Stimulated activated CD4-positive, alpha-beta T cell treated with anti-CD3 and anti-CD28 coated beads, Interleukin-4, amount 100 ng/mL, for 1 hour (primary cell): ENCODE data around the gene ASTN1.
"Not testable (repeated sequence)": the region's sequence is repeated elsewhere in the genome, so short reads cannot be mapped to it uniquely, and the experiment has no call there.

ENCODE experiments used
- DNase-seq: peaks from one replicate; pipeline ENCODE4 v3.0.0-alpha.2; 2020

ASTN1 gene

DNA sequence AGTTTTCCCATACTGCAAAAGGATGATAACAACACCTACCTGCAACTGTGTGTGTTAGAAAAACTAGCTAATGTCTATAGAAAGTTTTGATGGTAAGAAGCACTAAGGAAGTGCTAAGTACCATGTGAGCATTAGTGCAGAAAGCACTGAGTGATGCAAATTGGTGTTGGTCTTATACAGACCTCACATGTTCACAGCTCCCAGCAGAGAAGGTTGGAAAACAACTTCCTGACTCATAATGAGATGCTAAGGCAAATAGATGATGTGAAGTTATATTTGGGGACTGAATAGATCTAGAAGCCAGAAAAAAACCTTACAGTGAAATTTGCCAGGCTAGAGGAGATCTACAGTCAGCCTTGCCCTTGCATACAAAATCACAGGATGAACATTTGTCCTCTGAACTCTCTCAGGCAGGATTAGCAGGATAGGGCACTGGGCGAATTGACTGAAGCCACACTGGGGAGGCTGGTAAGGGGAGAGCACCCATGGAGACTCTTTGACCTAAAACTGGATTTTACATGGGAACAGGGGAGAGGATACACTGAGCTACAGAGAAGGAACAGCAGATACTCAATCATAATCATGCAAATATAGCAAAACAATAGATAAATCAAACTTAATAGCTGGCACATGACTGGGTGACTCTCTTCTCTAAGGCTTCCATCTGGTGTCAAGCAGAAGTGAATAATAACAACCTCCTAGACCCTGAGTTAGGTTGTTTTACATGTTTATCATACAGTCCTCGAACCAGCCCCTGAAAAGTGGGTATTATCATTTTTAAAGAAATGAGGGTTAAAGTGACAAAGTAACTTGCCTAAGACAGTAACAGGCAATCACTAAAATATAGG is 61.3 kb downstream of the ASTN1 start:
- no peak for DNase-seq

- DNase-seq = no peak
Observed at GRCh38 chr1:177092001-177092400, 72.5 kb downstream of the ASTN1 start.

DNA sequence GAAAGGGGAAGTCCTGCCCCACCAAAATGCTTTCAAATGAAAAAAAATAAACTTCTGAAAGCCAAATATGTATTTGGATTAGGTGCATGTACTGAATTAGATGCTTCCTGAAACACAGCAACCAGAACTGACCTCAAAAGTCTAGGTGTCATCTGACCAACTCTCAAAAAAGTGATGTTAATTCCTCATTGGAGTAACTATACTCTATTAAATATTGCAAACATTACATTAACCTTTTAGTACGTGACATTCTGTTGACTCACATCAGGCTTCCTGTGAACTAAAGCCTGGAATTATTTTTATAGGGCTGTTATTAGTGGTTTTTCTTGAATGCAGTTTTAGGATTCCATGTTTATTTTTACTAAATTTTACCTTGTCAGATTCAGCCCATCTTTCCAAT is 73.5 kb downstream of the ASTN1 start:
- no peak for DNase-seq

- no peak for DNase-seq
Observed at GRCh38 chr1:177088966-177089365, 75.5 kb downstream of the ASTN1 start.

GRCh38 chr1:177082855-177083693 is 81.4 kb downstream of the ASTN1 start:
- DNase-seq = no peak

DNA sequence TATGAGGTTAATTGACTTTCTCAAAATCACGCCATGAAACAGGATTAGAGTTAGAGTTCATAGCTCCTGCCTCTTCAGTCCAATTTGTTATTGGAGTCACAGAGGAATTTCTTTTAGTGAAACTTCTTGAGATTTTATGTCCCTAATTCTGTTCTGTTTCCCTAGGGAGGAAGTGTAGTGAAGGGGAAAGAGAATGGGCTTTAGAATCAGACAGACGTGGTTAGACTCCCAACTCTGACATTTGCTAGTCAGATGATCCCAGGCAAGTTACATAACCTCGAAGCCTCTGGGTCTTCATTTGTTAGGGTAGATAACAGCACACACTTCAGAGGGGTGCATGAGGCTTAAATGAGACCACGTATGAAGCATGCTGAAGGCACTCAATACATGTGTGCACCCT is 83.9 kb downstream of the ASTN1 start:
- DNase-seq = no peak

DNA sequence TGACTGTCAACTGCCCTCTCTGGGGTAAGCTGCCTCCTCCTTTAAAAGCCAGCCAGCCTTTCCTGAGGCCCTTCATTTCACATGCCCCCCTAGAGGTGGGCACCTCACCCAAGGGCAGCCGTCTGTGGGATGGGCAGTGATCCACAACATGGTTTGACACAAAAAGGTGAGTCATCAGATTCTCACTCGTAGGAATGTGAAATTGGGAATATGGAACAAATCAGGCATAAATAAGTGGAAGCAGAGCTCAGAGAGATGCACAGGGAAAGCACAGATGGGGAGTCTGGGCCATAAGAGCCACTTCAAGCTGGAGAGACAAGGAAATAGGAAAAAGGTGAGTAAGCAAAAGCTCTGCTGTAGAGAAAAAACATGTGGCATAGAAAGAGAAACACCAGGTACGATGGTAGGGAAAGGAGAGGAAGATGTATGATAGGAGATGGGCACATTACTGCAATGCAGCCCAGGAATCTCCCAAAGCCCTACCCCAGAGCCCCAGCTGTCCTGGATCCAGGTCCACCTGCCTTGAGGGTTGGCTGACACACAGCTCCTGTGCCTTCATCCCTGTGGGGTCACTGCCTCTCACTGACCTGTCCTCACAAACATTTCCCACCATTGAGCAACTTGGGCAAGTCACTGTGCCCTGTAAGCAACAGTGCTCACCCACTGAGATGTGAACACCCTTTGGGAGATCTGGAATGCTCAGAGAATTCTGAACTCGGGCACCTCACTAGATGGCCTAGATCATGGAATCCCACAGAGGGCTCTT is 86.6 kb downstream of the ASTN1 start:
- DNase-seq = no peak

- no peak for DNase-seq
Observed at GRCh38 chr1:177077006-177077405, 87.5 kb downstream of the ASTN1 start.

GRCh38 chr1:177074811-177075210 is 89.7 kb downstream of the ASTN1 start:
- not testable (repeated sequence) for DNase-seq

GRCh38 chr1:177069490-177069889 is 95.0 kb downstream of the ASTN1 start:
- no peak for DNase-seq

GRCh38 chr1:177067752-177068410 is 96.6 kb downstream of the ASTN1 start:
- no peak for DNase-seq

- no peak for DNase-seq
Observed at GRCh38 chr1:177065430-177065829, 99.1 kb downstream of the ASTN1 start.

DNA sequence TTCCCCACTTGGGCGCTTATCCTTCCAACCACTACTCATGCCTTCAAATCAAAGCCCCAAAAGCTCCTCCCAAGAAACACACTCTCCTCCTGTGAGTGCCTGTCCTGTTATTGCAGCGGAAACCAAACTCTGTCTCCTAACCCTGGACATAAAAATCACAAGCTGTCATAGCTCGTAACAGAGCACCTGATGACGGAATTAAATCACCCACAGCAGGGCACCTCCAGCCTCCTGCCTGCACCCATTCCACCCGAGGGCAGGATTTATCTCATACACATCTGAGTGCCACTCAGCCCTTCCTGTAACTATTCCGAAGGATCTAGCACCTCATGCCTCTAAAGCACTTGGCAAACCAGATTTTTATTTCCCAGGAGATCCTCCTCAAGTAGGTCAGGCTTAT is 100.9 kb downstream of the ASTN1 start:
- no peak for DNase-seq

- DNase-seq = no peak
Observed at GRCh38 chr1:177054542-177054941, 110.0 kb downstream of the ASTN1 start.

DNA sequence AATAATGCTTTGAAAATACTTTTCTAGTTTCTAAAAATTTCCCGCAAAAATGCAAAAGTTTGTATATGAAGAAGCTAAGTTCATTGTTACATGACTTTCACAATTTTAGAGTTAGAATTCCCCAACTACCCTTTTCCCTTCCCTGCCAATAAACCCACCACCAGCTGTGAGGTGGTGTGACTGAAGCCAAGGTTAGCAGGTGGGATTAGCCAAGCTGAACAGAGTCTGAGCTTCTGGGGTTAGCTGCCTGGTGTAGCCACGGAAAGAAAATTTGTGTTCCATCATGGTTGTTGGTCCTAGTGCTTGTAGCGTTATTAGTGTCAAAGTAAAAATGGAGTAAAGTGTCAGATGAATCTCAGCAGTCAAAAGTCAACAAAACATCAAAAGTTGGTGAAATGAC is 110.9 kb downstream of the ASTN1 start:
- DNase-seq = no peak

DNA sequence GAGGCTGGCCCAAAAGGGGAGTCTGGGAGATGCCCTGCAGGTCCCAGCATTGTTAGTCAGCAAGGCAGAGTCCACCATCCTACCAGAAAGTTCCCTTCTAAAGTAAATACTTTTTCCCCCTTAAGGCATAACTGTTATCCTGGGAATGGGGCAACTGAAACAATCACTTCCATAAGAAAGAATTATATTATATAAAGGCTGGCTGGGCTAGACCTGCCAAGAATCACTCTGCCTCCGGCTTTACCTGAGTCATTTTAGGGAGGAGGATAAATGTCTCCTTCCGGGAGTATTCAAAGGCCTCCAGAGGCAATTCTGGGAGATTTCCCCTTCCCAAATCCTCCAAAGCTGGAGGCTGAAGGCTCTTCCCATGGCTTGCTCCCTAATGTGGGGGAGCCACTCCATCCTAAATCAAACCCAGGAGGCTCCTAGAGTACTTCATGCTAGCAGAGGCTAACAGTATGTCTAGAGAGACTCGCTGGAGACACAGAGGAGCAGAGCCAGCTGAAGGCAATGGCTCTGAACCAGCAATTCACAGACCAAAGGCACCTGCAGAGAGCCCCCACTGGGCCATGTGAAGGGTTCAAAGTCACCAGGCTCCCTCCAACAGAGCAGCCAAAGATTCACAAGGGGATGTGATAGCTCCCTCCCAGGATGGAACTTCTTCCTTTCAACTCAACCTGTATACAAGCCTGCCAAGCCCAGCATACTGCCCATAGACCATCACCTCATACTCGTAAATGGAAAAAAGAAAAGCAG is 116.0 kb downstream of the ASTN1 start:
- DNase-seq = no peak

- no peak for DNase-seq
Observed at GRCh38 chr1:177045151-177045550, 119.4 kb downstream of the ASTN1 start.

DNA sequence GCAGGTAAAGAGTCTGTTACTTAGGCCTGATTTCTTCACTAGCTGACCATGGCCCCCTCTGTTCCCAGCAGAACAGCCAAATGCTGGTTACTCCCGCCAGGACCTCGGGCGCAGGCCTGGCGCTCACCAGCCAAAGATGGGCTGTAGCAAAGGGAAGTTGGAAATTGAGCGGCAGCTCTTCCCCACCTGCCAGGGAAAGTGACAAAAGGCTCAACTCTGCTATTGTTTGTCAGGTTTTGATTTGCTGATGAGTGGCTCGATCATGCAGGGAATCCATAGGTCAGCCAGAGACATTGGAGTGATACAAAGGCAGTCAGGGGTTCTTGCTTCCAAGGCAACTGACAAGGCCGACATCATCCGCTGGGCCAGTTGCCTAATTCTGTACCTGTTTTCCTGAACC is 120.1 kb downstream of the ASTN1 start:
- no peak for DNase-seq

DNA sequence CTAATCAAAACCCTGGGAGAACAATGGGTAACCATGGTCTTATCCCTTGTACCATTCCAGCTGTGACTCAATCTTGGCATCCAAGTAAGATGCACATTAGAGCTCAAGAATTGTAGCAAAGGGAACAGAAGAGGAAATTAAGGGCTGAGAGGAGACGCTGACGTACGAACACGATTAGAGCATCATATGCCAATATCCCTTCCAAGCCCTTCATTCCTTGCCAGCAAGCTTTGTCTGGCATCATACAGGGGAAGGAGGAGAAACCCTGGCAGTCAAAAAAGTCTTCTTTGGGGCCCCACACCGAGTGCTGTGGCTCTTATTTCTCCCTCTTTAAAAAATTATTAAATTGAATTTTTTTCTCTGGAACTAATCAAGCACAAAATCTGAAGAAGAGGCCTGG is 120.9 kb downstream of the ASTN1 start:
- no peak for DNase-seq

DNA sequence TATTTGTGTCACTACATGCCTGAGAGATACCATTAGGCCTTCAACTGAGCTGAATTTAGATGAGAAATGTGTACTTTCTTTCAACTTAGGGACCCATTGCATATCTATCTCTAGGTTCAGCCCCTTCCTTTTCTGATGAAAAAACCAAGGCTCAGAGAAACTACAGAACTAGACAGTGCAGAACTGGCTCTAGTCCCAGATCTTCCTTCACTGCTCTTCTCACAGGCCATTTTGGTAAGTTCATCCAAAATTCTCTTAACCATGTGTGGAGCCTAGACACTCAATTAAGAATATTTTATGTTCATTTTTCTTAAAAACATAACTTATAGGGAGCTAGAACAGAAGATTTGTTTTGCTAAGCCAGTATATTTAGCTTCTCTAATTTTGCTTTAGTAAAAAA is 128.9 kb downstream of the ASTN1 start:
- DNase-seq = no peak

DNA sequence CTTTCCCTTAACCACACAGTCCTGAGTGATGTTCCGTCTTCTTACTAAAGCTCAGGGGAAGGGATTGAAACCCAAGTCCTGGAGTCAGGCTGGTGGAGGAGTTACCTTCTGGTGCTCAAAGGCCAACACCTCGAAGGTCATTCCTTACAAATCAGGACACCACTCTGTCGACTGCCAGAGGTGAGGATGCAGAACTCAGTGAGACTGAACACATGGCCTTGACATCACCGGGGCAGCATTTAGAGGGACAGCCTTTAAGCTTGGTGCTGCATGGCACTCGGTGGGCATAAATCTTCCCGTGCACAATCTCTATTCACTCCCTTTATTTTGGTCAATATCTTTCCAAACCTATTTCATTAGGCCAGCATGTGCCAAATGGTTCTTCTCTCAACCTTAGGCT is 130.9 kb downstream of the ASTN1 start:
- no peak for DNase-seq

- DNase-seq = no peak
Observed at GRCh38 chr1:177032434-177032833, 132.1 kb downstream of the ASTN1 start.
